ENCODE measurements around the gene PRAF2. TPM values are rescaled to one million over a fixed set of nuclear protein-coding genes. Genes with fewer than 3 reads are reported as not detected.

Gene PRAF2
- total and polyA plus RNA-seq, 9 of the 15 experiments (the other 6 are each of a cell fraction or from before 2014, with no cell fraction given) = 0.24 to 5.7 (median 2.0) TPM

DNA sequence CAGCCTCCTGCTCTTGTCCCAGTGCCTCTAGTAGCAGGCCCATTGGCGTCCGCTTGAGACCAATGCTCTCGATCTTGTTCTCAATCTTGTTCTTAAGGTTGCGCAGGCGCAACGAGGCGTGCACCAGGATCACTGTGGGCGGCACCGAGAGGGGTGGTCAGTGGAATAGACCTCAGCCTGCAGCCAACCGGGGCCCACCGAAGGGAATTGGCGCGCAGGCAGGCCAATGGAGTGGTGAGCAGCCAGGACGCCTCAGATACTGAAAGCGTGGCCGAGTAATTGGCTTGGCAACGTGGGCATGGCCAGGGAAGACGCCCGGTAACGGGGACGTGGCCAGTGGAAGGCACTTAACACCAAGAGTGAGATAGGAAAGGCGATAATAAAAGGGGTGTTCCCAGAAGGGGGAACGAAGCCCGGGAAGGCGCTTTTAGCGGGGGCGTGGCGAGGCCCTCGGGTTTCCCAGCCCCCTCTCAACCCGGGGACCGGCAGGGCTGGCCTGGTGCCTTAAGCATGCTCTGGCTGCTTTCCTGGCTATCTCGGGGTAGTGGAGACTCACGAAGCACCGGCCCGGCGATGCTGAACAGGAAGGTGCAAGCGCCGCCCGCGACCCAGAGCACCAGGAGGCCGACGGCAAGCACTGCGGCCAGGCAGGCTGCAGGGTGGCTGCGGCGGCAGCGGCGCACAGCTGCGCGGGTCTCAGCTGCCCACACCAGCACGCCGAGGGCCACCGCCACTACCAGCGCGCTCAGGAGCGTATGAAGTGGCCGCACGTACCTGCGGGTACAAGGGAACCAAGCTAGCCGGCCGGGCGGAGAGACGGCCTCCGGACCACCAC, 1.7 kb downstream of the PRAF2 start (continued):
- TF ChIP-seq, protein P1, sequence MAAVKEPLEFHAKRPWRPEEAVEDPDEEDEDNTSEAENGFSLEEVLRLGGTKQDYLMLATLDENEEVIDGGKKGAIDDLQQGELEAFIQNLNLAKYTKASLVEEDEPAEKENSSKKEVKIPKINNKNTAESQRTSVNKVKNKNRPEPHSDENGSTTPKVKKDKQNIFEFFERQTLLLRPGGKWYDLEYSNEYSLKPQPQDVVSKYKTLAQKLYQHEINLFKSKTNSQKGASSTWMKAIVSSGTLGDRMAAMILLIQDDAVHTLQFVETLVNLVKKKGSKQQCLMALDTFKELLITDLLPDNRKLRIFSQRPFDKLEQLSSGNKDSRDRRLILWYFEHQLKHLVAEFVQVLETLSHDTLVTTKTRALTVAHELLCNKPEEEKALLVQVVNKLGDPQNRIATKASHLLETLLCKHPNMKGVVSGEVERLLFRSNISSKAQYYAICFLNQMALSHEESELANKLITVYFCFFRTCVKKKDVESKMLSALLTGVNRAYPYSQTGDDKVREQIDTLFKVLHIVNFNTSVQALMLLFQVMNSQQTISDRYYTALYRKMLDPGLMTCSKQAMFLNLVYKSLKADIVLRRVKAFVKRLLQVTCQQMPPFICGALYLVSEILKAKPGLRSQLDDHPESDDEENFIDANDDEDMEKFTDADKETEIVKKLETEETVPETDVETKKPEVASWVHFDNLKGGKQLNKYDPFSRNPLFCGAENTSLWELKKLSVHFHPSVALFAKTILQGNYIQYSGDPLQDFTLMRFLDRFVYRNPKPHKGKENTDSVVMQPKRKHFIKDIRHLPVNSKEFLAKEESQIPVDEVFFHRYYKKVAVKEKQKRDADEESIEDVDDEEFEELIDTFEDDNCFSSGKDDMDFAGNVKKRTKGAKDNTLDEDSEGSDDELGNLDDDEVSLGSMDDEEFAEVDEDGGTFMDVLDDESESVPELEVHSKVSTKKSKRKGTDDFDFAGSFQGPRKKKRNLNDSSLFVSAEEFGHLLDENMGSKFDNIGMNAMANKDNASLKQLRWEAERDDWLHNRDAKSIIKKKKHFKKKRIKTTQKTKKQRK (IDR thresholded peaks at IDR 0.05; ENCODE audit: borderline replicate concordance, low read depth, low read length) = no peak

DNA sequence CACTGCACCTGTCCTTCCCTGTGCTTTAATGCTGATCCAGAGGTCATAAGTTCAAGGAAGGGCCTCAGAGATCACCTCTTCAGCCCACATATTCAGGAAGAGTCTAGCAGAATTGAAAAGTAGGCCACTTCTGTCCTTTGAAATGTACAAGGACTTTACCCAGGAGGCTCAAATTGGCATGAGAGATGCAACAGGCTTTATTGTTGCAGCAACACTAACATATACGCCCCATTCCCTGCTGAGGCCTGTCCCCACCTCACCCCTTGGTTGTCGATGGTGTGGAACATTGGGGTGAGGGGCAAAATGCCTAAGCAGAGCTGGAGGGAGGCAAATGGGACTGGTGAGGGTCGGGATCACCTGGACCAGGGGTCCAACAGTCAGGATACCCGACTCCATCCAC, 2.8 kb downstream of the PRAF2 start:
- WGBS (ENCODE audit: insufficient coverage, low coverage, missing lambda C conversion rate) = 55% methylated on average over 4 of the region's 4 CpGs
- intact Hi-C loops (cut with micrococcal nuclease) = no loop called here
- H3K4me1 ChIP-seq (replicated peaks in 1 of 2; ENCODE audit: control insufficient read depth in 2 of 2, insufficient read depth in 2 of 2, low read length in 2 of 2) = peaks cover 0 to 40% of the 10 kb centered on the region in 2 experiments; a peak in 3 of 5 replicates

More for the DNA sequence above, 2.8 kb downstream of the PRAF2 start:
- ATAC-seq (no peak), FAIRE-seq (no peak), DNase-seq (ENCODE audit: extremely low read depth in 1 of 4, low spot score in 3 of 4) (no peak)
- BruUV-seq (replicated peaks) = no TSS peak
- Histone ChIP-seq H3K79me2 (ENCODE audit: control insufficient read depth, insufficient read depth, low read length) (no peaks in the 10 kb centered on the region), H3K4me2 (ENCODE audit: insufficient read depth, low read length) (no peak overlapping the region), H2AFZ (ENCODE audit: low read depth, low read length) (no peak overlapping the region), H3K9me1 (ENCODE audit: control insufficient read depth, insufficient read depth, low read length) (no peaks in the 10 kb centered on the region), H3K27ac (ENCODE audit: extremely low read depth, low read depth, low read length) (no peak overlapping the region), H3K36me3 (ENCODE audit: control insufficient read depth, insufficient read depth, low read length) (peaks cover 12% of the 10 kb centered on the region; the same call in 2 of the 3 replicates), H3K9ac (ENCODE audit: insufficient read depth in 1 of 2, low read depth in 2 of 2, low read length in 2 of 2) (no peak overlapping the region), H3K4me3 (no peak overlapping the region), H4K20me1 (replicated peaks; ENCODE audit: control insufficient read depth, insufficient read depth, low read length) (no peaks in the 10 kb centered on the region), H3K9me3 (replicated peaks; ENCODE audit: control insufficient read depth, insufficient read depth, low read depth, low read length) (no peaks in the 10 kb centered on the region), H3K27me3 (ENCODE audit: control insufficient read depth in 2 of 2, insufficient read depth in 2 of 2, low read length in 2 of 2) (no peaks in the 10 kb centered on the region)
- ChIA-PET CTCF (ENCODE audit: low intra/inter-chr PET ratio) (no interaction called here), POLR2A (interaction anchor here (1.1 kb wide), 1 partner anchor 19 kb away, joined by 3 read pairs; no protein-coding TSS in a partner anchor)
- TF ChIP-seq SUPT5H (IDR thresholded peaks at IDR 0.05) (no peak), JUN (IDR thresholded peaks at IDR 0.05; ENCODE audit: borderline replicate concordance, low read depth, low read length) (no peak), JUN (CRISPR knock-in tag; IDR thresholded peaks at IDR 0.05; ENCODE audit: borderline replicate concordance) (no peak)
- in situ Hi-C loops (cut with MboI) = no loop called here
